ENCODE measurements around the gene C2CD4D. TPM values are rescaled to one million over a fixed set of nuclear protein-coding genes. Genes with fewer than 3 reads are reported as not detected.

C2CD4D gene
- polyA plus RNA-seq, 2 of the 4 experiments (the other 2 are of a cell fraction): not detected

GRCh38 chr1:151790071-151790939 lies 49.3 kb downstream of the C2CD4D start, which contains the start of gene TDRKH (continued):
- no peak for TF ChIP-seq CBX8 (IDR thresholded peaks at IDR 0.05)
- no peak for TF ChIP-seq BHLHE40 (IDR thresholded peaks at IDR 0.05; ENCODE audit: low read depth, low read length)
- TF ChIP-seq MAZ (IDR thresholded peaks at IDR 0.05; ENCODE audit: borderline replicate concordance, low read depth, low read length): no peak
- TF ChIP-seq ELK1 (IDR thresholded peaks at IDR 0.05; ENCODE audit: low read depth, low read length): no peak
- 0 out of 5 replicates have a peak, but pooled peaks have one; percentile 19 to 23 for TF ChIP-seq JUN (IDR thresholded peaks at IDR 0.05)
- TF ChIP-seq RARB (CRISPR knock-in tag; IDR thresholded peaks at IDR 0.05): no peak
- no peak for TF ChIP-seq BCL3 (IDR thresholded peaks at IDR 0.05)
- TF ChIP-seq POLR2A (IDR thresholded peaks at IDR 0.05; ENCODE audit: low read length): peak; percentile 75
- TF ChIP-seq CBX2 (IDR thresholded peaks at IDR 0.05; ENCODE audit: borderline replicate concordance, low read depth): no peak
- TF ChIP-seq CEBPB (IDR thresholded peaks at IDR 0.05): no peak
- peak; percentile 73 for TF ChIP-seq NPAS2 (CRISPR knock-in tag; IDR thresholded peaks at IDR 0.05; ENCODE audit: borderline replicate concordance)
- TF ChIP-seq POLR2AphosphoS2 (conservative IDR thresholded peaks at IDR 0.05; ENCODE audit: low read length): no peak

Small RNA genes within 50 kb of the gene (small RNA-seq; reads per million reads assigned to genes)
- 0 reads per million in 6 experiments for gene RF00019

Other genes starting within 250 kb of the C2CD4D start
- gene SNX27, start 227.8 kb downstream of the C2CD4D start, polyA plus RNA-seq (2011; rRNA removed): 29.1 and 30.5 TPM in 2 replicates
- 11.0 to 13.6 TPM (median 12.8 TPM) in 3 replicates for gene SNX27, start 227.8 kb downstream of the C2CD4D start, polyA plus RNA-seq (2017; fragmentation: RNase III; extraction: RNeasy Plus Mini Kit Qiagen cat#74134 plus additional on column Dnase treatment)
- not detected in 2 replicates for gene CELF3, start 123.0 kb downstream of the C2CD4D start, polyA plus RNA-seq (2011; rRNA removed)
- gene CELF3, start 123.0 kb downstream of the C2CD4D start, polyA plus RNA-seq (2017; fragmentation: RNase III; extraction: RNeasy Plus Mini Kit Qiagen cat#74134 plus additional on column Dnase treatment): not detected in 3 replicates
- gene RIIAD1, start 118.3 kb downstream of the C2CD4D start, polyA plus RNA-seq (2011; rRNA removed): not detected in 2 replicates
- not detected in 3 replicates for gene RIIAD1, start 118.3 kb downstream of the C2CD4D start, polyA plus RNA-seq (2017; fragmentation: RNase III; extraction: RNeasy Plus Mini Kit Qiagen cat#74134 plus additional on column Dnase treatment)
- 120 and 146 TPM in 2 replicates for gene MRPL9, start 76.3 kb downstream of the C2CD4D start, polyA plus RNA-seq (2011; rRNA removed)
- 84.1 to 88.6 TPM (median 84.6 TPM) in 3 replicates for gene MRPL9, start 76.3 kb downstream of the C2CD4D start, polyA plus RNA-seq (2017; fragmentation: RNase III; extraction: RNeasy Plus Mini Kit Qiagen cat#74134 plus additional on column Dnase treatment)
- gene TDRKH, start 49.3 kb downstream of the C2CD4D start, polyA plus RNA-seq (2011; rRNA removed): 7.7 and 10.2 TPM in 2 replicates
- 7.9 to 8.8 TPM (median 8.4 TPM) in 3 replicates for gene TDRKH, start 49.3 kb downstream of the C2CD4D start, polyA plus RNA-seq (2017; fragmentation: RNase III; extraction: RNeasy Plus Mini Kit Qiagen cat#74134 plus additional on column Dnase treatment)
- gene LINGO4, start 34.4 kb downstream of the C2CD4D start, polyA plus RNA-seq (2011; rRNA removed): not detected in 2 replicates
- not detected in 3 replicates for gene LINGO4, start 34.4 kb downstream of the C2CD4D start, polyA plus RNA-seq (2017; fragmentation: RNase III; extraction: RNeasy Plus Mini Kit Qiagen cat#74134 plus additional on column Dnase treatment)
- 0.24 and 0.25 TPM in 2 replicates for gene RORC, start 8.0 kb downstream of the C2CD4D start, polyA plus RNA-seq (2011; rRNA removed)
- gene RORC, start 8.0 kb downstream of the C2CD4D start, polyA plus RNA-seq (2017; fragmentation: RNase III; extraction: RNeasy Plus Mini Kit Qiagen cat#74134 plus additional on column Dnase treatment): 0.06 TPM in 1 of 3 replicates, not detected in the others
- not detected in 2 replicates for gene THEM5, start 13.9 kb upstream of the C2CD4D start, polyA plus RNA-seq (2011; rRNA removed)
- not detected in 3 replicates for gene THEM5, start 13.9 kb upstream of the C2CD4D start, polyA plus RNA-seq (2017; fragmentation: RNase III; extraction: RNeasy Plus Mini Kit Qiagen cat#74134 plus additional on column Dnase treatment)
- 28.1 and 32.3 TPM in 2 replicates for gene THEM4, start 69.7 kb upstream of the C2CD4D start, polyA plus RNA-seq (2011; rRNA removed)
- 16.6 to 19.6 TPM (median 19.0 TPM) in 3 replicates for gene THEM4, start 69.7 kb upstream of the C2CD4D start, polyA plus RNA-seq (2017; fragmentation: RNase III; extraction: RNeasy Plus Mini Kit Qiagen cat#74134 plus additional on column Dnase treatment)
- 505 and 515 TPM in 2 replicates for gene S100A10, start 154.0 kb upstream of the C2CD4D start, polyA plus RNA-seq (2011; rRNA removed)
- 2,059 to 2,476 TPM (median 2,077 TPM) in 3 replicates for gene S100A10, start 154.0 kb upstream of the C2CD4D start, polyA plus RNA-seq (2017; fragmentation: RNase III; extraction: RNeasy Plus Mini Kit Qiagen cat#74134 plus additional on column Dnase treatment)
- gene S100A11, start 197.2 kb upstream of the C2CD4D start, polyA plus RNA-seq (2011; rRNA removed): 671 and 1,155 TPM in 2 replicates
- gene S100A11, start 197.2 kb upstream of the C2CD4D start, polyA plus RNA-seq (2017; fragmentation: RNase III; extraction: RNeasy Plus Mini Kit Qiagen cat#74134 plus additional on column Dnase treatment): 1,442 to 1,531 TPM (median 1,500 TPM) in 3 replicates
- not detected in 2 replicates for gene TCHHL1, start 249.2 kb upstream of the C2CD4D start, polyA plus RNA-seq (2011; rRNA removed)
- gene TCHHL1, start 249.2 kb upstream of the C2CD4D start, polyA plus RNA-seq (2017; fragmentation: RNase III; extraction: RNeasy Plus Mini Kit Qiagen cat#74134 plus additional on column Dnase treatment): not detected in 3 replicates